SK-N-SH (cell line): Measurements from ENCODE around the gene NFIA. TPM values are rescaled to one million over a fixed set of nuclear protein-coding genes. Genes with fewer than 3 reads are reported as not detected.

ENCODE experiments used
- CTCF ChIA-PET: fragments of 300-600, 350-600 bp; formaldehyde crosslinking; extraction: SDS; loops from one replicate; lab custom pipeline; 2021; lab: Yijun Ruan, JAX
- POLR2A ChIA-PET: fragments of 350-600 bp; sonication (Branson Sonifier 250); formaldehyde crosslinking; extraction: SDS; loops from one replicate; lab custom pipeline; 2020; ENCODE audit warnings: antibody characterized with exemption, inconsistent platforms; lab: Yijun Ruan, JAX
- DNase-seq: peaks from one replicate; pipeline ENCODE4 v3.0.0; 2012
- H2AFZ ChIP-seq: fragments of 200-600 bp; sonication (generic); 2 replicates; pipeline ENCODE4 v1.8.1; 2016; ENCODE audit warnings: antibody characterized with exemption, mild to moderate bottlenecking, low read depth
- H3F3A ChIP-seq: fragments of 200-600 bp; sonication (generic); replicated peaks from 2 replicates; pipeline ENCODE3; 2016; ENCODE audit warnings: antibody characterized with exemption, mild to moderate bottlenecking; ENCODE audit not compliant: insufficient read depth
- H3K27ac ChIP-seq, 2 experiments: fragments of 200-500 bp in 1 of 2; fragments of 200-600 bp in 1 of 2; sonication (Bioruptor generic) in 1 of 2; sonication (generic), shearing (Covaris generic) in 1 of 2; 2 replicates each; pipeline versions ENCODE4 v1.5.1 to v1.6.1; 2014 to 2016; ENCODE audit warnings: low read depth in 2 of 2, inconsistent platforms in 1 of 2, low read length in 1 of 2, mild to moderate bottlenecking in 1 of 2, mixed read lengths in 1 of 2
- H3K27me3 ChIP-seq: fragments of 200-600 bp; sonication (generic), shearing (Covaris generic); 2 replicates; pipeline ENCODE4 v1.6.1; 2016; ENCODE audit warnings: mixed run types; ENCODE audit not compliant: insufficient read depth
- H3K36me3 ChIP-seq, 2 experiments: fragments of 200-500 bp in 1 of 2; fragments of 200-600 bp in 1 of 2; sonication (Bioruptor generic) in 1 of 2; sonication (generic) in 1 of 2; replicated peaks in 1 of 2; 2 replicates each; pipeline versions ENCODE3 to v1.5.1; 2014 to 2016; ENCODE audit warnings: low read length in 1 of 2, mild to moderate bottlenecking in 1 of 2; ENCODE audit not compliant: insufficient read depth in 2 of 2, control insufficient read depth in 1 of 2
- H3K4me1 ChIP-seq, 2 experiments: fragments of 200-500 bp in 1 of 2; fragments of 200-600 bp in 1 of 2; sonication (Bioruptor generic) in 1 of 2; sonication (generic), shearing (Covaris generic) in 1 of 2; 2 replicates each; pipeline versions ENCODE4 v1.5.1 to v1.6.1; 2014 to 2016; ENCODE audit warnings: low read depth in 1 of 2, low read length in 1 of 2, mixed run types in 1 of 2; ENCODE audit not compliant: insufficient read depth in 2 of 2, control insufficient read depth in 1 of 2
- H3K4me2 ChIP-seq: fragments of 200-600 bp; sonication (generic), shearing (Covaris generic); 2 replicates; pipeline ENCODE4 v1.6.1; 2017; ENCODE audit warnings: mixed run types
- H3K4me3 ChIP-seq, 2 experiments: fragments of 200-500 bp in 1 of 2; fragments of 200-600 bp in 1 of 2; sonication (Bioruptor generic) in 1 of 2; sonication (generic), shearing (Covaris generic) in 1 of 2; 2 replicates each; pipeline versions ENCODE4 v1.5.1 to v1.8.1; 2014 to 2016; ENCODE audit warnings: low read depth in 2 of 2, inconsistent platforms in 1 of 2, low read length in 1 of 2, mild to moderate bottlenecking in 1 of 2, mixed read lengths in 1 of 2, moderate library complexity in 1 of 2
- H3K79me2 ChIP-seq: fragments of 200-600 bp; sonication (generic); 2 replicates; pipeline ENCODE4 v1.8.1; 2017; ENCODE audit warnings: mild to moderate bottlenecking; ENCODE audit not compliant: insufficient read depth
- H3K9ac ChIP-seq: fragments of 200-600 bp; sonication (generic); 2 replicates; pipeline ENCODE4 v1.6.1; 2017; ENCODE audit warnings: mixed run types
- H3K9me2 ChIP-seq: fragments of 200-600 bp; sonication (generic); 2 replicates; pipeline ENCODE4 v1.6.1; 2017; ENCODE audit warnings: mixed run types
- H3K9me3 ChIP-seq: fragments of 200-600 bp; sonication (generic); 2 replicates; pipeline ENCODE4 v1.6.1; 2017; ENCODE audit warnings: mixed run types, mild to moderate bottlenecking, moderate library complexity
- H4K20me1 ChIP-seq: fragments of 200-600 bp; sonication (generic); 2 replicates; pipeline ENCODE4 v1.6.1; 2017; ENCODE audit warnings: mild to moderate bottlenecking, mixed run types; ENCODE audit not compliant: insufficient read depth
- FOSL2 ChIP-seq: IDR thresholded peaks from 2 replicates; pipeline ENCODE4 v1.4.0; 2012; ENCODE audit warnings: low read depth, mild to moderate bottlenecking, moderate library complexity, borderline replicate concordance
- JUND ChIP-seq: IDR thresholded peaks from 2 replicates; pipeline ENCODE4 v1.4.0; 2012
- MXI1 ChIP-seq: IDR thresholded peaks from 2 replicates; pipeline ENCODE4 v1.6.1; 2012; ENCODE audit warnings: mild to moderate bottlenecking, low read depth, low read length, improper control_type of control experiment
- NRF1 ChIP-seq: IDR thresholded peaks from 2 replicates; pipeline ENCODE4 v1.6.1; 2012; ENCODE audit warnings: low read depth, mild to moderate bottlenecking, low read length
- RXRA ChIP-seq: IDR thresholded peaks from 2 replicates; pipeline ENCODE4 v1.4.0; 2012; ENCODE audit warnings: low read depth, mild to moderate bottlenecking, borderline replicate concordance
- YY1 ChIP-seq: IDR thresholded peaks from 2 replicates; pipeline ENCODE4 v1.4.0; 2012; ENCODE audit warnings: low read depth, mild to moderate bottlenecking
- WGBS: methylation state at CpG from one replicate; pipeline ENCODE4 v1.1.6; 2017; ENCODE audit warnings: low lambda C conversion rate; 5-methylcytosine and 5-hydroxymethylcytosine counted together
- polyA plus RNA-seq, 3 experiments: library from polyadenylated mRNA; depleted of rRNA; stranded (reverse); fragments of >200 nt; gene quantifications; 2 replicates each; pipeline ENCODE4 v1.2.3, GENCODE V29; 2012
- TF ChIP-seq, protein P1 (sequence below): fragments of 150-350 bp; IDR thresholded peaks from 2 replicates; pipeline ENCODE4 v1.6.1; 2017; ENCODE audit warnings: antibody characterized with exemption, low read length, low read depth, borderline replicate concordance

The NFIA gene
- polyA plus RNA-seq, 1 of the 3 experiments (the other 2 are of a cell fraction), result 3.3 TPM

DNA sequence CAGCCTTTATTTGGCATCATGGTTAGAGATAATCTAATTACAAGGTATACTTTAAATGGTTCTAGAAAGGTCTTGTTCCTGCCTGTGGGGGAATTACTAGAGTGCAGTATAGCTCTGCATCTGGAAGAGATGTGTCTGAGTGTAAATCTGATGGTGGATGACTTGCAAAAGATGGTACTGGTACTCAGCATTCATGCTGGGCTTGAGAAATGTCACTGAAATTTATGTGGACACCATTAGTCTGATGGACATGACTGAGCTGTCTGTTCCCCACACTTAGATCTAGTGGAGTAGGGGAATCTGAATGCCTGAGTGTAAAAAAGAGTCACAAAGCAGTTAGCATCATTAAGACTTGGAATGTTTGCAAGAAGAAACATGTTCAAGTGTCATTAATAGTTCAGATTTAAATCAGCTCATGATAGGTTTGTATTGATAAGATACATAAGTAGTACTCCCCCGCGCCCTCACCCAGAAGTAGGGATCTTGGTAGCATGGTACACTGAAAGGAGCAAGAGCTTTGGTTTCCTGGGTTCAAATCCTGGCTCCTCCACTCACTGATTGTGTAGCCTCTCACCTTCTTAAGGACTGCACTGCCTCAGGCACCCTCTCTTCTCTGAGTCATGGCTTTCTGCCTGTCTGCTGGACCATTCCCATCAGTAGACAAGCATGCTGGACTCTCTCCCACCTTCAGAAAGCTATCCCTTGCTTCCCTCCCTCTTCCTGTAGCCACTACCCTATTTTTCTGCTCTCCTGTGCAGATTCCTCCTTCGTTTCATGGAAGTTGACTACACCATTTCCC, 292.9 kb downstream of the NFIA start:
- no peak overlapping the region for H3K27ac ChIP-seq
- CTCF ChIA-PET, result interaction anchor here (1.1 to 1.4 kb wide), 2 partner anchors 17 to 478 kb away, joined by 3 read pairs; no protein-coding TSS in a partner anchor
- H3K9me2 ChIP-seq, result no peaks in the 10 kb centered on the region
- no peak for DNase-seq
- H3F3A ChIP-seq, result no peaks in the 10 kb centered on the region
- POLR2A ChIA-PET, result no interaction called here
- H3K4me3 ChIP-seq, result no peak overlapping the region
- H3K36me3 ChIP-seq, result peaks cover 0 to 4% of the 10 kb centered on the region in 2 experiments
- no peaks in the 10 kb centered on the region for H3K79me2 ChIP-seq
- TF ChIP-seq MXI1 (no peak), JUND (no peak)
- TF ChIP-seq, protein P1, sequence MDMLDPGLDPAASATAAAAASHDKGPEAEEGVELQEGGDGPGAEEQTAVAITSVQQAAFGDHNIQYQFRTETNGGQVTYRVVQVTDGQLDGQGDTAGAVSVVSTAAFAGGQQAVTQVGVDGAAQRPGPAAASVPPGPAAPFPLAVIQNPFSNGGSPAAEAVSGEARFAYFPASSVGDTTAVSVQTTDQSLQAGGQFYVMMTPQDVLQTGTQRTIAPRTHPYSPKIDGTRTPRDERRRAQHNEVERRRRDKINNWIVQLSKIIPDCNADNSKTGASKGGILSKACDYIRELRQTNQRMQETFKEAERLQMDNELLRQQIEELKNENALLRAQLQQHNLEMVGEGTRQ, result no peak
- TF ChIP-seq, all 33 proteins: peak for 0
- H2AFZ ChIP-seq, result no peak overlapping the region
- H3K9me3 ChIP-seq, result no peaks in the 10 kb centered on the region
- peaks cover 3 to 5% of the 10 kb centered on the region in 2 experiments; a peak in 3 of 4 replicates for H3K4me1 ChIP-seq
- no peak overlapping the region for H3K4me2 ChIP-seq
- 90% methylated on average over 3 of the region's 3 CpGs for WGBS
- H3K27me3 ChIP-seq, result no peaks in the 10 kb centered on the region
- H3K9ac ChIP-seq, result no peak overlapping the region
- no peaks in the 10 kb centered on the region for H4K20me1 ChIP-seq

DNA sequence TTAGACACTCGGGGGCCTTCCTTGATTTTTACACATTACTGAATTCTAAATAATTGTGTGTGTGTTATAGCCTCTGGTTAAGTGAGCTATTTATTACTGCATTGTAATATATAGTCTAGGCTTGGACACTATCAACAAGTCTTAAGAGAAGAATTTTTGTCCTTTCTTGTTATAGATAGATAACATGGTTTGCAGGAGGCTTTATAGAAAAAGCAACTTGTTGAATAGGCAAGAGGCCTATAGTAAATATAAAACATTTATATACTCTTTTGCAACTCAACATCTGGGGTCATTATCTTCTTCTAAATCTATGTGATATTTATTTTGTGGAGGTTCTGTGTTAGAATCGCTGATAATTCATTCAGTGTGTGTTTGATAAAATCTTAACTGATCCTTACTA, 293.8 kb downstream of the NFIA start:
- Histone ChIP-seq H3K79me2 (no peaks in the 10 kb centered on the region), H2AFZ (no peak overlapping the region), H3K4me3 (no peak overlapping the region), H3K4me2 (no peak overlapping the region), H4K20me1 (no peaks in the 10 kb centered on the region), H3F3A (no peaks in the 10 kb centered on the region), H3K9me3 (no peaks in the 10 kb centered on the region), H3K27ac (no peak overlapping the region), H3K27me3 (no peaks in the 10 kb centered on the region), H3K4me1 (peaks cover 3 to 5% of the 10 kb centered on the region in 2 experiments; a peak in 3 of 4 replicates), H3K9me2 (no peaks in the 10 kb centered on the region), H3K36me3 (no peaks in the 10 kb centered on the region), H3K9ac (no peak overlapping the region)
- DNase-seq, result no peak
- POLR2A ChIA-PET, result no interaction called here
- WGBS, result 77% methylated on average over 2 of the region's 2 CpGs
- no peak for TF ChIP-seq NRF1
- CTCF ChIA-PET, result interaction anchor here (0.6 to 1.0 kb wide), 2 partner anchors 21 to 77 kb away, joined by 3 read pairs; no protein-coding TSS in a partner anchor

DNA sequence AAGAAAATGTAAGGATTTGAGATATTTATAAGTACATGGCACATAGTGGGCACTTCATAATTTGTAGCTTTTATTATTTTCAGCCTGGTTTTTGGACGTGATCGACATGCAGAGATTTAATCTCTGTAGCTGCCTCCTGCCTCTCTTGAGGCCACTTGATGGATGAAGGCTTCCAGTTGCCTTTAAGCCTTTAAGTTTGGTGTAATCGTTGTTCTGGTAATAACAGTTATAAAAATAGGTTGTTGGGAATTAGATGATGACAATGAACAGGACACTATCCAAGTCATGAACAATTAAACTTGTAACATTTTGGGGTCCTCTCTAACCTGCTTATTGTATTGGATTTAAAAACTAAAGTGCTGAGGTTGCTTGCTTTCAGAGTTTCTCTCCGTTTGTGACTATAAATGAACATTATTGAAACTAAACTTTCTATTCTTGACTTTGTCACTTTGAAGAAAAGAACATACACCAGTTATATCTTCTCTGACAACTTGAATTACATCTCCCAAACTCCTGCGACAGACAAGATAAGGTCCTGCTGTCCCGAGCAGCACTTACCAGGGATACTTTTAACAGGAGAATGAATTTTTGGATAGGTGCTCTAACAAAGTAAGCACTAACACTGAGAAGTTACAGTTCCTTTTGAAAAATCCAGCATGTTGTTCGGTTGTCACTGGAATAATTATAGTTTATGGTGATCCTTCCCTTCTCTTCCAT, 295.0 kb downstream of the NFIA start:
- Histone ChIP-seq H3K9me2 (no peaks in the 10 kb centered on the region), H3K9me3 (no peaks in the 10 kb centered on the region), H3K9ac (no peak overlapping the region), H3K4me3 (no peak overlapping the region), H3K36me3 (no peaks in the 10 kb centered on the region), H3K4me1 (peaks cover 3% of the 10 kb centered on the region in 2 experiments; a peak in 3 of 4 replicates), H2AFZ (no peak overlapping the region), H4K20me1 (no peaks in the 10 kb centered on the region), H3K27me3 (no peaks in the 10 kb centered on the region)
- DNase-seq, result no peak
- POLR2A ChIA-PET, result no interaction called here
- 92% methylated on average over 7 of the region's 7 CpGs for WGBS
- TF ChIP-seq NRF1 (no peak), MXI1 (no peak), RXRA (no peak), FOSL2 (no peak), YY1 (no peak)
- TF ChIP-seq, protein P1, result no peak
- TF ChIP-seq, all 33 proteins: peak for 0
- Histone ChIP-seq H3F3A (no peaks in the 10 kb centered on the region), H3K27ac (no peak overlapping the region), H3K4me2 (no peak overlapping the region), H3K79me2 (no peaks in the 10 kb centered on the region)
- CTCF ChIA-PET, result no interaction called here
